D721Med (cell line): ENCODE measurements around the gene PHC3.
"Not testable (repeated sequence)": the region's sequence is repeated elsewhere in the genome, so short reads cannot be mapped to it uniquely, and the experiment has no call there.

Source experiments
- DNase-seq: peaks from one replicate; pipeline ENCODE4 v3.0.0; 2011; ENCODE audit warnings: low spot score; ENCODE audit not compliant: insufficient read length
- FAIRE-seq: peaks from 2 replicates; lab custom pipeline; 2011; peaks lifted over from hg19 to GRCh38; lab: Jason Lieb, UNC
- CTCF ChIP-seq: IDR thresholded peaks from 2 replicates; pipeline ENCODE4 v1.5.1; 2012; ENCODE audit warnings: mild to moderate bottlenecking, control low read depth; ENCODE audit not compliant: insufficient read depth; ENCODE audit errors: missing control alignments

PHC3 gene

GRCh38 chr3:170204023-170204472 is 22.5 kb upstream of the PHC3 start:
- no peak for DNase-seq
- FAIRE-seq = no peak
- no peak for TF ChIP-seq CTCF

GRCh38 chr3:170203457-170203856 is 21.9 kb upstream of the PHC3 start:
- DNase-seq = no peak
- TF ChIP-seq CTCF = no peak
- no peak for FAIRE-seq

GRCh38 chr3:170201527-170201926 is 20.0 kb upstream of the PHC3 start:
- TF ChIP-seq CTCF = no peak
- FAIRE-seq (no peak), DNase-seq (no peak)

GRCh38 chr3:170200987-170201386 is 19.5 kb upstream of the PHC3 start:
- no peak for TF ChIP-seq CTCF
- DNase-seq (no peak), FAIRE-seq (no peak)

- FAIRE-seq (no peak), DNase-seq (no peak)
- TF ChIP-seq CTCF = no peak
Observed at GRCh38 chr3:170196833-170197232, 15.3 kb upstream of the PHC3 start.

GRCh38 chr3:170195759-170196158 is 14.2 kb upstream of the PHC3 start:
- not testable (repeated sequence) for DNase-seq, FAIRE-seq

- TF ChIP-seq CTCF = no peak
- no peak for FAIRE-seq
- no peak for DNase-seq
Observed at GRCh38 chr3:170189398-170190256, 8.1 kb upstream of the PHC3 start.
